HG03060 (cell line): ENCODE data around the gene ATP13A4.
"Not testable (repeated sequence)": the region's sequence is repeated elsewhere in the genome, so short reads cannot be mapped to it uniquely, and the experiment has no call there.

Experiments used
- ATAC-seq: cut with Tn5 transposase; IDR thresholded peaks from one replicate; pipeline ENCODE4 v1.9.1; 2021; ENCODE audit warnings: low read depth, moderate number of reproducible peaks; ENCODE audit not compliant: unreplicated experiment

Gene ATP13A4

GRCh38 chr3:193560091-193560490, 5.4 kb upstream of the ATP13A4 start:
- ATAC-seq: no peak

- ATAC-seq: no peak
Measured at GRCh38 chr3:193559100-193559499, 4.4 kb upstream of the ATP13A4 start.

DNA sequence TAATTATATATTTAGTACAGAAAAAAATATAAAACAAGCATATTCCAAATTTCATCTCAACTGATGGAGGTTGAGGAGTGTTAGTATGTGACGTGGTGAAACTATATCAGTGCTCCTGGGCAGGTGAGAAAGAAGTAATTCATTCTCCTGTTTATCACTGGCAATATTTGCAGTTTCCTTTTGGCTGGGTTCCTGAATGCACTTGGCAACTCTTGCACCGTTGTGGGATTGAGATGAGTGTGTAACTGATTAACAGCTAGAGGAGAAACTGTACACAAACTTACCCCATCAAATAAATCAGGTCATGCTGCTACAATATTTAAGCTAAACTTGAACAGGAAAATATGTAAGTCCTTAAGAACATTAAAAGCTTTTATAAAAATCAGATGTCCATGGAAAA, 2.1 kb upstream of the ATP13A4 start:
- ATAC-seq: no peak

DNA sequence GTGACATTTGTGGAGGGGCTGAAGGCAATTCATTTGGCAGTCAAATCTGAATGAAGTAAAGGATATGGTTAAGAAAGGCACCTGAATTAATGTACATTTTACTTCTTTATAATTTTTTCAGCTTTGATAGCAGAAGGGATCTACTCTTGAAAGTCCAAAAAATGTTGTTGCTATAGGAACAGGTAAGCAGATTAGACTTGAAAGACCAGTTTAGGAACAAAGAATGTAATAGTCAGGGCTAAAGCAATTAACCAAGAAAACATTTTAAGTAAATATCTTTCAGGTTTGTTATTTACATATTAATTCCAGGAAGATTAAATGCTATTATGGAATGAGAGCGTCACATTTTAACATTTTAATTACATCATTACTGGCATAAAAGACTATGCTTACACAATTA, 1.1 kb downstream of the ATP13A4 start:
- ATAC-seq: no peak

GRCh38 chr3:193552923-193553322, 1.8 kb downstream of the ATP13A4 start:
- no peak for ATAC-seq

DNA sequence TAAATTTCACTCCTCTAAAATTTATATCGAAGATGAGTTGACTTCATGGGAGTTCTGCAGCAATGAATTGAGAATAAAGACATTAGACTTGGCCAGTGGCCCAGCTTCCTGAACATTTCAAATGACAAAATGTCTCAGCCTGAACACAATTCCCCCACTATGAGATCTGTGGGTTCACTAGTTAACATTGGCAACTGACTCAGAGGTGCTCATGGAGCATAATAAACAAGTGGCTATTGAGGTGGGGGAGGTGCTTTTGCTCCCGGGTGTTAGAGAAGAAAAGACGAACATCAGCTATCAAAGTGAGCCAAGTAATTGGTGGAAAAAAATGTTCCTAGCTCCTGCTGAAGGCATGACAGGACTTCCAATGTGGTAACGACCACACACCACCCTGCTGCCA, 6.3 kb downstream of the ATP13A4 start:
- ATAC-seq: no peak

DNA sequence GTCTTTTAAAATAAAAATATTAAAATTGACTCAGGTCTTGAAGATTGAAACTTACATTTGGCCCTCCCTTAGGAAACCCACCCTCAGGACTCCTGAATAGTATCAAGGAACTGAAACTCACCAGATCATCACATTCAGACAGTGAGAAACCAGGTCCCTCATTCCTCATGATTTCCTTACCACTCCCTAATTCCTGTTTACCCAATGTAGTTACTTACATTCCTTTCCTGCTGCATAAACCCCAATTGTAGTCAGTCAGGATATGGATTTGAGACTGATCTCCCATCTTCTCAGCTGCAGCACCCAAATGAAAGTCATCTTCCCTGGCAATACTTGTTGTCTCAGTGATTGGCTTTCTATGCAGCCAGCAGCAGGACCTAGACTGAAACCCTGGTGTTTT, 8.6 kb downstream of the ATP13A4 start:
- ATAC-seq: no peak

GRCh38 chr3:193545304-193545703, 9.4 kb downstream of the ATP13A4 start:
- ATAC-seq: no peak

- ATAC-seq: no peak
Measured at GRCh38 chr3:193544289-193544688, 10.4 kb downstream of the ATP13A4 start.

DNA sequence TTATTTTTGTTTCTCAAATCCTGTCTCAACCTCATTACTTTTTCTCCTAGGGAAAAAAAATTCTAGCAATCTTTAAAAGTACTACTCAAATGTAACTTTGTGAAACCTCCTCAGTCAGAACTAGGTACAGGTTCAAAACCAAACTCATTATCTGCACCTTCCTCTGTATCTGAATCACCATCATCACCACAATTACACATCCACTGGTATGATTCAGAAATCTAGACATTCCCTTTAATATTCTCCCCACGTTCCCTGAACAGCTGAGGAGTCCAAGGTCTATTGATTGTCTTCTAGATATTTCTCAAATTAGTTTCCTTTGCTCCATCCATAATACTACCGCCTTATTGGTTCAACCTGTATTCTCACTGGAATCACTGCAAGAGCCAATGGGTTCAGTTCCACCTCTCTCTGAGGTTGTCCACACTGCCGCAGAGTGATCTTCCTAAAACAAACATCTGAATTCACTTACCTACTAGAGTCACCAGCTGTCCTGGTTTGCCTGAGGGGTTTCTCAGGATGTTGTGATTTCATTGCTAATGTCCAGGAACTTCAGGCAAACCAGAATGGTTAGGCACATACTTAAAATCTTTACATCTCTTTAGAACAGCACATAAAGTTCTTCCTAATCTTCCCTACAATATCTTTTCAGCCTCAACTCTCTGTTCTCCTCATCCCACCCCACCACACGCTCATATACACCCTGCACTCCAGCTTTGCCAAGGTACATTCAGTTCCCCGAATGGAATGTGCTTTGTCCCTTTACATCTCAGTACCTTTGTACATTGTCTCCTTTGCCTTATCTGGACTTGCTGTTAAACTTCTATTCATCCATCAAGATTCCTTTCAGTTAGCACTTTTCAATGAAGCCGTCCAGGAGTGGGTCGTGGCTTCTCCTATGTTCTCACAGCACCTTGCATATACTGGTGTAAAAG, 24.2 kb downstream of the ATP13A4 start:
- ATAC-seq: no peak

DNA sequence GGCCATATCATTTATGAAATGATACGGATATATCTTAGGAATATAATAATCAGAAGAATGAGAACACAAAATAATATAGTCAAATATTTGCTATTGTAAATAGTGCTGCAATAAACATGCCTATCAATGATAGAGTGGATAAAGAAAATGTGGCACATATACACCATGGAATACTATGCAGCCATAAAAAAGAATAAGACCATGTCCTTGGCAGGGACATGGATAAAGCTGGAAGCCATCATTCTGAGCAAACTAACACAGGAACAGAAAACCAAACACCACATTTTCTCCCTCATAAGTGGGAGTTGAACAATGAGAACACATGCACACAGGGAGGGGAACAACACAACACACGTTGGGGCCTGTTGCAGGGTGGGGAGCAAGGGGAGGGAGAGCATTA, 28.6 kb downstream of the ATP13A4 start:
- not testable (repeated sequence) for ATAC-seq

DNA sequence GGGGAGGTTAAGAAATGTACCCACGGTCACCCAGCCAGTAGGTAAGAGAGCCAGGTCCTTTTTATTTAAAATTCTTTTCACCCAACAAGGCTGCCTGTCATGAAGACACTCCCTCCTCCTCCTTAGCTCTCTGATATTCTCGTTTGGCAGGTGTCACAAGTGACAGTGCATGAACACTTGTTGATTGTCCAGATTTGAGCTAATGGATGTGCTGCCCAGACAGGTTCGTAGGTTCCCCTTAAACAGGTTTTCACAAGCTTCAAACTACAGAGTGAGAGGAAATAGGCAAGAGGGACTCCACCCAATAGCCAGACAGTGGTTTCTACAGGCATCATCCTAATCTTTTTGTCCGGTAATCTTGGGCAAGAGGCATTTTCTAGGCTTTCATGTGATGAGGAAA, 32.2 kb downstream of the ATP13A4 start:
- ATAC-seq: no peak

DNA sequence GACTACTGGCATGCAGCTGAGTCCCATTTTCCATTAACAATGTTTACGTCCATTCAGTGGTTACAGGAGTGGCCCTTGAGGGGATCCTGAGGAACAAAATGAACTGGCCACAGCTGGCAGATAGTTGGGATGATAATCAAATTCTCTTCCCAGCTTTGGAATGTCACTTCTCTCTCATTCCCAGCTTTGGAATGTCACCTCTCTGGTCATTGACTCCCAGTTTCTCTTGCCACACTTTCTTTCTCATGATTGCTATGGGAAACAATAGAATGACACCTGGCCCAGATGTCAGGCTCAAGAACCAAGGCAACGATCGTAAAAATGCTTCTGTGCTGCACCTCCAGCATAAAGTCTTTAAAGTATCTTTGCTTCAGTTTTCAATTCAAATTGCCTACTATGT, 34.0 kb downstream of the ATP13A4 start:
- no peak for ATAC-seq

- ATAC-seq: no peak
Measured at GRCh38 chr3:193515966-193516365, 38.7 kb downstream of the ATP13A4 start.

DNA sequence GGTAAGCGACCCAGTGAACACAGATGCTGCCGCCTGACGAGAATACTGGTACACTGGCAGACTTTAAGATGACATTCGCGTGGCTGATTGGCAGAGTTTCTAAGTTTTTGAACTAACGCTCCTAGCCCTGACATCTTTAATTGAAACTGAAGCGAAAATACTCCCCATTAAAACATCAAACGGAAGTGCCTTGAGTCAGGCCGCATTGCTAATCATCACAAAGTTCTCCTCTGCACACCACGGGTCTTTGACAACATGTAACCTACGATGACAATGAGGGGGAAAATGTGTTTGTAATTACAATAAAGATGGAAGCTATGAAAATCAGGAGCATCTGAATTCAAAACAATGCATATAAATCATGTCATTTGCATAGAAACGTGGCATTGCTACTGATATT, 44.5 kb downstream of the ATP13A4 start:
- ATAC-seq: no peak

DNA sequence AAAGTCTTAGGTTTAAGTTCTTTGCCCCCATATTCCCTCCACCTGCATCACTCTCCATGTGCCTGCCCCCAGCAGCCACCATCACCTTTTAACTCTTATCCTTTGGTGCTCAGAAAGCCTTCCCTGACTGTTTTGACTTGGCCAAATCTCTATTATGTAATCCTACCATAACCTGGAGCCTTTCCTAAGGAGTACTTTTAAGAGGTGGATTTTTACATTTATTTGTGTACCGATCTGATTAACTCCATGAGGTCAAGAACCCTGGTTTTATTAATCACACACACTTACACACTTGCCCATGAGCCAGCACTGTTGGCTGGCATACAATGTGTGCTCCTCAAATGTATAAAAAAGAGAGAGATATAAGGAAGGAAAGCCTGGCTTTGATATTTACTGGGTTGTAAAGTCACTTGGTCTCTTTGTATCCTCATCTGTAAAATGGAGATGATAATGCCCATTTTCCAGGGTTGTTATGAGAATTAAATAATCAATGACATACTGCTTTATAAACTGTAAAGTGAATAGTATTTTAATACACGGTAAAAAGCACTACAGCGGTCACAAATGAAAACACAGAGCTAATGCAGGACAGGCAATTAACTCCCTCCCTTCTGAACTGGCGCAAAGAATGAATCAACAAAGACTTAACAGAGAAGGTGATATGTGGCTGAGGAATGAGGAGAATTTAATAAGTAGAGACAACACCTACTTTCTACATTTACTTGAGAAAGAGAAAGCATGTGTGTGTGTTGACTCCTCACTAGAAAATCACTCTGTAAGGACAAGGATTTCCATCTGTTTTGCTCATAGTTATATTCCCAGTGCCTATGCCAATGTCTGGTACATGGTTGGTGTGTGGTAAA, 45.4 kb downstream of the ATP13A4 start:
- no peak for ATAC-seq

GRCh38 chr3:193508108-193508507, 46.6 kb downstream of the ATP13A4 start:
- ATAC-seq: no peak

- ATAC-seq: no peak
Measured at GRCh38 chr3:193507566-193507965, 47.1 kb downstream of the ATP13A4 start.

GRCh38 chr3:193506921-193507320, 47.8 kb downstream of the ATP13A4 start:
- no peak for ATAC-seq

DNA sequence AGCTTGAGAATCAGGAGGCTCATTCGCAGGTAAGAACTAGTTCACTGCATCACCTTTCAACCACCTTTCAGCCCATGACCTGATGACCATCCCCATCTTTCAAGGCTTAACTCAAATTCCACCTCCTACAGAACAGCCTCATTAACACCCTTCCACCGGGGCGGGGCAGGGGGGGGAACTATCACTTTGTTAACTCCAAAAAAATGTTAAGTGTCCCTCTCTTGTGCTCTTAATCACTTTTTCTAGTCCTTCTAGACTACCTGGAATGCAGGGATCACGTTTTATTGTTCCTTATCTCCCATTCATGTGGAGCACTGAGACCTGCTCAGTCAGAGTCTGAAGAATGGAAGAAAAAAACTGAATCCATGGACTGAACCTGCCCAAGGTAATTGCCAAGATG, 51.8 kb downstream of the ATP13A4 start:
- ATAC-seq: no peak

GRCh38 chr3:193499801-193500485, 54.8 kb downstream of the ATP13A4 start:
- ATAC-seq: no peak
